IPS-15b (cell line): ENCODE data around the gene PPIL3.

ENCODE experiments used
- H3K27me3 ChIP-seq: one replicate; pipeline ENCODE4 v1.6.1; 2013; ENCODE audit warnings: low read length; ENCODE audit not compliant: control insufficient read depth, insufficient read depth
- H3K36me3 ChIP-seq: one replicate; pipeline ENCODE4 v1.6.1; 2013; ENCODE audit warnings: low read length; ENCODE audit not compliant: control insufficient read depth, insufficient read depth
- H3K4me1 ChIP-seq: one replicate; pipeline ENCODE4 v1.6.1; 2013; ENCODE audit warnings: mild to moderate bottlenecking, low read length; ENCODE audit not compliant: control insufficient read depth, insufficient read depth
- H3K4me3 ChIP-seq: one replicate; pipeline ENCODE4 v1.5.1; 2013; ENCODE audit warnings: low read depth, low read length
- H3K9ac ChIP-seq: one replicate; pipeline ENCODE4 v1.6.1; 2013; ENCODE audit warnings: low read depth, mild to moderate bottlenecking, low read length
- H3K9me3 ChIP-seq: one replicate; pipeline ENCODE4 v1.6.1; 2013; ENCODE audit warnings: mild to moderate bottlenecking, low read length; ENCODE audit not compliant: control insufficient read depth, insufficient read depth

The PPIL3 gene

DNA sequence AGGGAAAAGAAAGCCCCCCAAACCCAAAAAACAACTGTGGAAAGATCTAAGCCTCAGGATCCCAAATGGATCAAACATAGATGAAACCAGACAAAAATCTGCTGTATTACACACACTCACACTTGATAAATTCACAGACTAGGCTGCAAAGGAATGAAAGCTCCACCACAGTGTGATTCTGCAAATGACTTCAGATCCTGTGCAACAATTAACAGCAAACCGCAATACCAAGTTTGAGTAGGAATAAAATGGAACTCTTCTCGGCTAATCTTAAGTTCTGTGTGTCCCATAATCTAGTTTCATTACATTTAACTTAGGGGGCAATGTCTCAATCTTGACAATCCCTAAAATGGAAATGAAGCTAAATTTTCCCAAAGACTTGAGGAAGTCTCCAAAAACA lies 36.3 kb downstream of the PPIL3 start:
- H3K4me1 ChIP-seq = no peaks in the 10 kb centered on the region
- no peaks in the 10 kb centered on the region for H3K27me3 ChIP-seq
- peaks cover 29% of the 10 kb centered on the region for H3K36me3 ChIP-seq
- H3K9me3 ChIP-seq = no peaks in the 10 kb centered on the region
- no peak overlapping the region for H3K9ac ChIP-seq
- no peak overlapping the region for H3K4me3 ChIP-seq

DNA sequence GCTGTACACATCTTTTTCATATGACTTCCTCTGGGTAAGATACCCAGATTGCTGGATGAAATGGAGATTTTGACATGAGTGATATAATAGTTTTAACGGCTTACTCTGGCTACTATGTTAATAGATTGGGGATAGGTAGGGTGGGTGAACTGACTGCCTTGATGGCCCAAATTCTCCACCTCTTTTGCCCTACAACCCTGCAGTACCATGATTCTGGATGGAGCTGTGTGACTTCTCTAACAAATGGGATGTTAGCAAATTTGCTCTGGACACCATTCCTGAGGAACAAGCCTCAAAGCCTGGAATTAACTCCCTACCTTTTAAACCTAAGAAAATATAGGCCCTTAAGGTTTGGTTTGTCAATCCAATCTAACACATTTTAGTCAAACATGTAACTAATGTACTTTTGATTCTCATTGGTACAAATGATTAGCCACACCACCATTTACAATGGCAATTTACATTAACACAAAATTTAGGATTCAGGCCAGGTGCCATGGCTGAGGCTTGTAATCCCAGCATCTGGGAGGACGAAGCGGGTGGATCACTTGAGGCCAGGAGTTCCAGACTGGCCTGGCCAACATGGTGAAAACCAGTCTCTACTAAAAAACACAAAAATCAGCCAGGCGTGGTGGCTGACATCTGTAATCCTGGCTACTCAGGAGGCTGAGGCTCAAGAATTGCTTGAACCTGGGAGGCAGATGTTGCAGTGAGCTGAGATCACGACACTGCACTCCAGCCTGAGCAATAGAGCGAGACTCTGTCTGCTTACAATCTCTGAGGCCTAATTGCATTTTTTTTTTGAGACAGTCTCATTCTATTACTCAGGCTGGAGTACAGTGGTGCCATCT lies 37.3 kb downstream of the PPIL3 start:
- Histone ChIP-seq H3K36me3 (peaks cover 24% of the 10 kb centered on the region), H3K27me3 (no peaks in the 10 kb centered on the region), H3K4me3 (no peak overlapping the region), H3K9me3 (no peaks in the 10 kb centered on the region), H3K4me1 (no peaks in the 10 kb centered on the region), H3K9ac (no peak overlapping the region)

DNA sequence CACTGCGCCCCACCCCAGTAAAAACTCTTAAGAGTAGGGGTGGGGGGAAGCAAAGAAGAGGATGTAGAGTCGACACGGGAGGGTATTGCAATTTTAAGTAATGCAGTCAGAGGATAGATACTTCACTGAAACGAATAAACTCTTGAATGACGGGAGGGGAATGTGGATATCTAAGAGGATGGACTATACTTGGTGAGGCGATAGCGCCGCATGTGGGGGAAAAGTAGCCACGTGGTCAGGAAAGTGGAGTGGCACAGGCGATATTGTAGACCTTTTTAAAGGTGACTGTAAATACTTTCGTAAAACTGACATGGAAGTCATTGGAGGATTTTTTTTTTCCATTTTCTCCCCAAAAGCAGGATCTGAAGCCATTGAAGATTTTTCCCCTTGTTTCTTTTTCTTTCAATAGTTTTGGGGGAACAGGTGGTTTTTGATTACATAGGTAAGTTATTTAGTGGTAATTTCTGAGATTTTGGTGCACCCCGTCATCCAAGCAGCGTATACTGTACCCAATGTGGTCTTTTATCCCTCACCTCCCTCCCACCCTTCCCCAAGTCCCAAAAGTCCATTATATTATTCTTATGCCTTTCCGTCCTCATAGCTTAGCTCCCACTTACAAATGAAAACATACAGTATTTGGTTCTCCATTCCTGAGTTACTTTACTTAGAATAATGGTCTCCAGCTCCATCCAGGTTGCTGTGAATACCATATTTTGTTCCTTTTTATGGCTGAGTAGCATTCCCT lies 38.2 kb downstream of the PPIL3 start:
- no peak overlapping the region for H3K9ac ChIP-seq
- H3K4me1 ChIP-seq = no peaks in the 10 kb centered on the region
- H3K27me3 ChIP-seq = no peaks in the 10 kb centered on the region
- peaks cover 17% of the 10 kb centered on the region for H3K36me3 ChIP-seq
- no peak overlapping the region for H3K4me3 ChIP-seq
- H3K9me3 ChIP-seq = no peaks in the 10 kb centered on the region

DNA sequence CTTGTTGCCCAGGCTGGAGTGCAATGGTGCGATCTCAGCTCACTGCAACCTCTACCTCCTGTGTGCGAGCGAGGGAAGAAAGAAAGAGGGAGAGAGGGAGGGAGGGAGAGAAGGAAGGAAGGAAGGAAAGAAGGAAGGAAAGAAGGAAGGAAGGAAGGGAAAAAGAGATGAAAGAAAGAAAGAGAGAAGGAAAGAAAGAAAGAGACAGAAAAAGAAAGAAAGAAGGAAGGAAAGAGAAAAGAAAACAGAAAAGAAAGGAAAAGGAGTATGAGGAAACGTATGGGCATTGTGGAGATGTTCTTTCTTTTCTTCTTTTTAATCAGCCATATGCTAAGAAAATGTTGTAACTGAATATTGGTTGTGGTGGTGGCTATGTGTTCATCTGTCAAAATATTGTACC lies 40.9 kb downstream of the PPIL3 start:
- Histone ChIP-seq H3K4me1 (no peaks in the 10 kb centered on the region), H3K9me3 (no peaks in the 10 kb centered on the region), H3K9ac (no peak overlapping the region), H3K27me3 (no peaks in the 10 kb centered on the region), H3K4me3 (no peak overlapping the region), H3K36me3 (peaks cover 6% of the 10 kb centered on the region)

DNA sequence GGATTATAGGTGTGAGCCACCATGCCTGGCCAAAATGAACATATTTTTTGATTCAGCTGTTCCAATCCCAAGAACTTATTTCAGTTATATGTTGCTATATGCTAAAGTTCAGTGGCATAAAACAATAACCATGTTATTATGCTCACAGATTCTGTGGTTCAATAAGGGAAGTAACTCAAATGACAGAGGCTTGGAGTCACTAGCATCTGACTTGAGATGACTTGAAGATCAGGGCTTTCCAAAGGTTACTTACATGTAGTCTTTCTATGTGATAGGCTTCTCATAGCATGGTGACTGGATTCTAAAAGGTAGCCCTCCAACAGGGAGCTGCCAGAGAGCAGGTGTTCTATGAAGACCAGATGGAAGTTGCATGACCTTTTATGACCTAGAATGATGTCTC lies 41.6 kb downstream of the PPIL3 start:
- Histone ChIP-seq H3K4me1 (no peaks in the 10 kb centered on the region), H3K4me3 (no peak overlapping the region)

DNA sequence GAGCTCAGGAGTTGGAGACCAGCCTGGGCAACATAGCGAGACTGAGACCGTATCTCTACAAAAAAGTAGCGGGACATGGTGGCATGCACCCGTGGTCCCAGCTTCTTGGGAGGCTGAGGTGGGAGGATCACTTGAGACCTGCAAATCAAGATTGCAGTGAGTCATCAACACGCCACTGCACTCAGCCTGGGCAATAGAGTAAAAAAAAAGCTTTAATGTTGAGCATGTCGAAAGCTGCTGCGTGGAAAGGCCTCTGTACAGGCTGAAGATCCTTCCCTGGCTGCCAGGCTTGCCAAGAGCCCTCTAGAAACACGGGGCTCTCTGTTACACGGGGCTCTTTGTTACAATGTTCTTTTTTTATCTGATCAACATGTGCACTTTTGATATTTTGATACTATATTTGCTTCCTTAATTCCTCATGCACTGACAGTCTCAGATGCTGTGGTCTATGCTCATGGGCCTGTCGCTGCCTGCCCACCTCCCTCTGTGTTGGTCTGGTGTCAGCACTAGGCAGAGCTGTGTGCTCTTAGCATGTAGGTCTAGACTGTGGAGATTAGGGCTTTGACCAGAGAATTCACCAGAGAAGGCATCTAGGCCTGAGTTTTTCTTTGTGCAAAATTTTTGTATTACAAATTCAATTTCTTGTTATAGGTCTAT lies 43.1 kb downstream of the PPIL3 start:
- Histone ChIP-seq H3K27me3 (no peaks in the 10 kb centered on the region), H3K9me3 (no peaks in the 10 kb centered on the region), H3K36me3 (no peaks in the 10 kb centered on the region), H3K4me3 (no peak overlapping the region), H3K9ac (no peak overlapping the region), H3K4me1 (no peaks in the 10 kb centered on the region)

More for the DNA sequence above, 41.6 kb downstream of the PPIL3 start:
- Histone ChIP-seq H3K9ac (no peak overlapping the region), H3K27me3 (no peaks in the 10 kb centered on the region), H3K9me3 (no peaks in the 10 kb centered on the region), H3K36me3 (peaks cover 5% of the 10 kb centered on the region)

DNA sequence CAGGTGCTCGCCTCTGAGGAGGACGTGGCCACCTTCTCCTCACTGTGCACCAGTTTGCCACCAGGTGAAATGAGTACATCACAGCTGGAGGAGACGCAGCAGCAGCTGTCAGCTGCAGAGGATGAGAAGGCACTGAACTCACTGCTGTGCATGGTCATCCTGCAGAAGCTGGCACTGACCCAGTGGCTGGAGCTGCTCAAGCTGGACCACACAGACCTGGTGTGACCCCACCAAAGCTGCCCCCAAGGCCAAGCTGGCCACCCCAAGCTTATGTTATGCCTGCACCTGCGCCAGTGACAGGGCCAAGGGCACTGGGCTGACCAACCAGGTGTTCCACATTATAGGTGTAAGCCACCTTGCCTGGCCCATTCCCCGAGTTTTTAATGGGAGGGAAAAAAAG lies 43.7 kb downstream of the PPIL3 start:
- no peaks in the 10 kb centered on the region for H3K9me3 ChIP-seq
- no peaks in the 10 kb centered on the region for H3K4me1 ChIP-seq
- no peaks in the 10 kb centered on the region for H3K36me3 ChIP-seq
- no peak overlapping the region for H3K9ac ChIP-seq
- no peak overlapping the region for H3K4me3 ChIP-seq
- no peaks in the 10 kb centered on the region for H3K27me3 ChIP-seq

DNA sequence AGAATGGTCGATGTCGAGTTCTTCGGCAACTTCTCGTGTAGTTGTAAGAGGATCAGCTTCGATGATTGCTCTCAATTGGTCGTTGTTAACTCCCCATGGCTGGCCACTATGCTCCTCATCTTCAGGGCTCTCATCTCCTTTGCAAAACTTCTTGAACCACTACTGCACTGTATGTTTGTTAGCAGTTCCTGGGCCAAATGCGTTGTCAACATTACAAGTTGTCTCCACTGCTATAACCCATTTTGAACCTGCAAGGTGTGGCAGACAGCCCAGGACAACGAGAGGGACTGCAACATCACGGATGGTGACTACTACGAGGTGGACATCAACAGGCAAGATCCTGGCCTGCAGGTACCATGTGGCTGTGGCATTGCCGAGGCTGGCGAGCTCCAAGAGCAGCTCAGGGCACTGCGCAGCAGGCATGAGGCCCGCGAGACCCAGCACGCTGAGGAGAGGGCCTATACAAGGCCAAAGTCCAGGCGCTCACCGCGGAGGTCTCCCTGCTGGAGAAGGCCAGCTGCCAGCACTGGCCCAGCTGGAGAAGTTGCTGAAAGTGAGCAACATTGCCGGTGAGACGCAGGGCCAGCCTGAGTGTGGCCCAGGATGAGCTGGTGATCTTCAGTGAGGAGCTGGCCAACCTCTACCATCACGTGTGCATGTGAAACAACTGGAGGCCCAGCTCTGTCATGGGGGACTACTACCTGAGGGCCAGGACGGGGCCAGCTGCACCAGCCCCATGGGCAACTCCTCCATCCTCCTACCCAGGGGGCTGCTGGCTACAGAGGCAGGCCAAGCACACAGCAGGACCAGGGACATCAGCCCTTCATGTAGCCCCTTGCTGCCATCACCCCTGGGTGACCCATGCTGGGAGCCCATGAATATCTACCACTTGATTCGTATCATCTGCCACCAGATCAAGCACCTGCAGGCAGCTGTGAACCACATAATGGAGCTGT lies 44.6 kb downstream of the PPIL3 start:
- Histone ChIP-seq H3K9ac (no peak overlapping the region), H3K4me1 (peaks cover 3% of the 10 kb centered on the region), H3K27me3 (no peaks in the 10 kb centered on the region), H3K4me3 (no peak overlapping the region), H3K9me3 (no peaks in the 10 kb centered on the region), H3K36me3 (no peaks in the 10 kb centered on the region)

DNA sequence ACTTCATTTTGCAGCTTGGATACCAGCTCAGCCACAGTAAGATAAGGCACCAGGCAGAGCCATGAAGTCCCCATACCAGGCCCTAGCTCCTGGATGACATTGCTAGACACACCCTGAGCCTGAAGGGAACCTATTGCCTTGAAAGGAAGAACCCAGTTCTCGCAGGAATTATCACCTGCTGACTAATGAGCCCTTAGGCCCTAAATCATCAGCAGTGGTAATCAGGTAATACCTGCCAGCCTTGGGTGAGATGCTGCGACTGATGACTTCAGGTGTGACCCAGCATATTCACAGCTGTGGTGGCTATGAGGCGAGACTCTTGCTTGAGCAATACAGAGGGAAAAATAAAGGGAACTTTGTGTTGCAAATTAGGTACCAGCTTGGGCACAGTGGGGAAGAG lies 49.4 kb downstream of the PPIL3 start:
- Histone ChIP-seq H3K4me3 (no peak overlapping the region), H3K4me1 (peaks cover 5% of the 10 kb centered on the region), H3K9ac (no peak overlapping the region), H3K36me3 (no peaks in the 10 kb centered on the region), H3K9me3 (peaks cover 6% of the 10 kb centered on the region), H3K27me3 (no peaks in the 10 kb centered on the region)

DNA sequence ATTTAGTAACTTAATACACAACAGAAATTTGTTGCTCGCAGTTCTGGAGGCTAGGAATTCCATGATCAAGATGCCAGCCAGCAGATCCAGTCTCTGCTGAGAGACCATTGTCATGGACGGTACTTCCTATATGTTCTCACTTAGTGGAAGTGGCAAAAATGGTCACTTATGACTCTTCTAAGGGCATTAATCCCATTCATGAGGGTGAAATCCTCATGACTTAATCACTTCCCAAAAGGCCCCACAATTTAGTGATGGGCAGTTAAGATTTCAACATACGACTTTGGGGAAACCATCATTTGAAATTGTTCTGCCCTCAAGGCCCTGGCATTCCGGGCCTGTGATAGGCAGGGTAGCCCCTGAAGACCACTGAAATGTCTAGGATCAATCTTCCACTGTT lies 54.2 kb downstream of the PPIL3 start:
- Histone ChIP-seq H3K36me3 (no peaks in the 10 kb centered on the region), H3K9me3 (peaks cover 6% of the 10 kb centered on the region), H3K27me3 (no peaks in the 10 kb centered on the region), H3K9ac (no peak overlapping the region), H3K4me1 (peaks cover 5% of the 10 kb centered on the region), H3K4me3 (no peak overlapping the region)

DNA sequence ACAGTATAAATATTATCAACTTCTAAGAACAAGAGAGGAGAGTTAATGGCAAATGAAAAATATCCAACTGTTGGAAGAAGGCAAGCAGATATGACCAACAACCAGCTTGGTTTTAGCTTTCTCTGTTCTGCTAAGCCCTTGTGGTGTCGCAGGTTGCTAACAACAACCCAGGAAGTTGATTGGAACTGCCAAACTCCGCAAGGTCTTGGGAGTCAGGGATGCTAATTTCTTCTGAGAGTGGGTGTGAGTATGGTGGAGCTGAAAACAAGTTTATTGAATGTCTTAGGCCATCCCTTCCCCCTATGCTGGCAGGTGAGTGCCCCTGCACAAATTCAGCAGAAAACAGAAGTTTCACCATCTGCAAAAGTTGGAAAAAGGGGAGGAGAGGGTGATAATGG lies 59.6 kb downstream of the PPIL3 start:
- Histone ChIP-seq H3K4me1 (no peaks in the 10 kb centered on the region), H3K9me3 (no peaks in the 10 kb centered on the region), H3K27me3 (no peaks in the 10 kb centered on the region), H3K4me3 (no peak overlapping the region), H3K36me3 (no peaks in the 10 kb centered on the region), H3K9ac (no peak overlapping the region)
